T47D (cell line): ENCODE data around the gene ANKRD36C.
"Not testable (repeated sequence)": the region's sequence is repeated elsewhere in the genome, so short reads cannot be mapped to it uniquely, and the experiment has no call there.

Experiments used
- DNase-seq, 2 experiments: peaks; one replicate each; pipeline versions ENCODE4 v3.0.0 to v3.0.0-alpha.2; 2011 to 2012; ENCODE audit warnings: low read depth in 1 of 2, low spot score in 1 of 2
- JUND ChIP-seq: IDR thresholded peaks from 2 replicates; pipeline ENCODE4 v1.6.1; 2012; ENCODE audit warnings: low read depth
- in situ Hi-C: cut with HindIII; loops from 2 replicates; pipeline ENCODE4 v1.10.0; 2016; ENCODE audit warnings: low sequenced_read_pairs, low pct_unique_long_range_greater_than_20kb

ANKRD36C gene

DNA sequence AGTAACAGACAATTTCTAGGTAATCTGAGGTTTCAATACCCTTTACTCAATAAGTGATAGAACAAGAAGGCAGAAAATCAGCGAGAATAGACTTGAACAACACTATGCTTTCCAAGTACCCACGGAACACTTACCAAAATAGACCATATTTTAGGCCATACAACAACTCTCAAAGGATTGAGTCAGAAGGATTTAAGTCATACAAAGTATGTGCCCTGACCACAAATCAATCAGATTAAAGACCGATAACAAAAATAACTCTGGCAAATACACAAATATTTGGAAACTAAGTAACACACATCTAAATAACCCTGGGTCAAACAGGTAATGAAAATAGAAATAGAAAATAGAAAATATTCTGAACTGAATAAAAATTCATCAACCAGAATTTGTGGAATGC, 129.5 kb downstream of the ANKRD36C start:
- in situ Hi-C loops, DNase-seq: not testable (repeated sequence)

DNA sequence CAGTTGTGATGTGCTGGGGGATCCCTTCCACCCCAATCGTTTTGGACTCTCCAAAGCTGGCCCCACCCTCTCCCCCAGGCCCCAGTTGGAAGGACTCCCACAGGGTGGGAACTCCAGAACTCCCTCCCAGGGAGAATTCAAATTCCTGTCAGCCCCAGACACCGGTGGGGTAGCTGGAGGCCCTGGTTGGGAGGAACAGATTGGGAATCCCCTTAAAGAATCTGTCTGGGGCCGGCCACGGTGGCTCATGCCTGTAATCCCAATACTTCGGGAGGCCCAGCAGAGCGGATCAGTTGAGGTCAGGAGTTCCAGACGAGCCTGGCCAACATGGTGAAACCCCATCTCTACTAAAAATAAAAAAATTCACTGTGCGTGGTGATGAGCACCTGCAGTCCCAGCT, 155.5 kb downstream of the ANKRD36C start:
- no peak for TF ChIP-seq JUND
- in situ Hi-C loops: no loop called here
- no peak for DNase-seq

DNA sequence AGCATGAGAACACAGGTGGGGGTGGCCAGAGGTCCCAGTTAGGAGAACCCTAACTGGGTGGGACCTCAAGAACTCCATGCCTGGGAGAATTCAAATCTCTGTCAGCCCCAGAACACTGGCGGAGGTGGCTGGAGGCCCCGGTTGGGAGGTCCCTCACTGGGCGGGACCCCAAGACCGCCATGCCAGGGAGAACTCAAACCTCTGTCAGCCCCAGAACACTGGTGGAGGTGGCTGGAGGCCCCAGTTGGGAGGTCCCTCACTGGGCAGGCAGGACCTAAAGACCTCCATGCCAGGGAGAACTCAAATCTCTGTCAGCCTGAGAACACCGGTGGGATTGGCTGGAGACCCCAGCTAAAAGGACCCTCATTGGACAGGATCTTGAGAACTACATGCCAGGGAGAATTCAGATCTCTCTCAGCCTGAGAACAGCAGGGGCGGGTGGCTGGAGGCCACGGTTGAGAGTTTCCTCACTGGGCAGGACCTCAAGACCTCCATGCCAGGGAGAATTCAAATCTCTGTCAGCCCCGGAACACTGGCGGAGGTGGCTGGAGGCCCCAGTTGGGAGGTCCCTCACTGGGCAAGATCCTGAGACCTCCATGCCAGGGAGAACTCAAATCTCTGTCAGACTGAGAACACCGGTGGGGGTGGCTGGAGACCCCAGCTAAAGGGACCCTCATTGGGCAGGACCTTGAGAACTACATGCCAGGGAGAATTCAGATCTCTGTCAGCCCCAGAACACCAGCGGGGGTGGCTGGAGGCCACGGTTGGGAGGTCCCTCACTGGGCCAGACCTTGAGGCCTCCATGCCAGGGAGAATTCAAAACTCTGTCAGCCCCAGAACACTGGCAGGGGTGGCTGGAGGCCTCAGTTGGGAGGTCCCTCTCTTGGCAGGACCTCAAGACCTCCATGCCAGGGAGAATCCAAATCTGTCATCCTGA, 157.3 kb downstream of the ANKRD36C start:
- DNase-seq, in situ Hi-C loops: not testable (repeated sequence)

DNA sequence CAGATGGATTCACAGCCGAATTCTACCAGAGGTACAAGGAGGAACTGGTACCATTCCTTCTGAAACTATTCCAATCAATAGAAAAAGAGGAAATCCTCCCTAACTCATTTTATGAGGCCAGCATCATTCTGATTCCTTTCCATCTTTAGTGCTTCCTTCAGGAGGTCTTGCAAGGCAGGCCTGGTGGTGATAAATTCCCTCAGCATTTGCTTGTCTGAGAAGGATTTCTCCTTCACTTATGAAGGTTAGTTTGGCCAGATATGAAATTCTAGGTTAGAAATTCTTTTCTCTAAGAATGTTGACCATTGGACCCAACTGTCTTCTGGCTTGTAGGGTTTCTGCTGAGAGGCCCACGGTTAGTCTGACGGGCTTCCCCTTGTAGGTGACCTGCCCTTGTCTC, 167.4 kb downstream of the ANKRD36C start:
- in situ Hi-C loops, DNase-seq: not testable (repeated sequence)

DNA sequence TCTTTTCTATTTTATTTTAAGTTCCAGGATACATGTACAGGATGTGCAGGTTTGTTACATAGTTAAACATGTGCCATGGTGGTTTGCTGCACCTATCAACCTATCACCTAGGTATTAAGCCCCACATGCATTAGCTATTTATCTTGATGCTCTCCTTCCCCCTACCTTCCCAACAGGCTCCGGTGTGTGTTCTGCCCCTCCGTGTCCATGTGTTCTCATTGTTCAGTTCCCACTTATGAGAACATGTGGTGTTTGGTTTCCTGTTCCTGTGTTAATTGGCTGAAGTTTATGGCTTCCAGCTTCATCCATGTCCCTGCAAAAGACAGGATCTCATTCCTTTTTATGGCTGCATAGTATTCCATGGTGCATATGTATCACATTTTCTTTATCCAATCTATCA, 174.1 kb downstream of the ANKRD36C start:
- in situ Hi-C loops, DNase-seq: not testable (repeated sequence)

DNA sequence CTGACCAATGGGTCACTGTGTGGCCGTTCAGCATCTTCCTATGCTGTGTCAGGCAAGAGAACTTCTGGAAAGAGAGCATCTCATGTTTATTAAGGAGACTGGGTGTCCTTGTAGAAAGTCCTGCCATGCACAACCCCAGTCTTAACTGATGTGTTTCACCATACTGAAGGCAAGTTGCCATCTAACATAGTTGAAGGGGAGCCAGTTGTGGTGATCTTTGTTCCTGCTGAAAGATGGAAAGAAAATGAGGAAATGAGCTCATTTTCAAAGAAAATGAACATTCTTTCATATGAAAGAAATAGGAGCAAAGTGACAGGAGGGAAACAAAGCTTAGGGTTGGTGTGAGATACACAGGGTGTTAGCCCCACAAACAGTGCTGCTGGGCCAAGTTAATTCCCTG, 178.3 kb downstream of the ANKRD36C start:
- DNase-seq, in situ Hi-C loops: not testable (repeated sequence)

DNA sequence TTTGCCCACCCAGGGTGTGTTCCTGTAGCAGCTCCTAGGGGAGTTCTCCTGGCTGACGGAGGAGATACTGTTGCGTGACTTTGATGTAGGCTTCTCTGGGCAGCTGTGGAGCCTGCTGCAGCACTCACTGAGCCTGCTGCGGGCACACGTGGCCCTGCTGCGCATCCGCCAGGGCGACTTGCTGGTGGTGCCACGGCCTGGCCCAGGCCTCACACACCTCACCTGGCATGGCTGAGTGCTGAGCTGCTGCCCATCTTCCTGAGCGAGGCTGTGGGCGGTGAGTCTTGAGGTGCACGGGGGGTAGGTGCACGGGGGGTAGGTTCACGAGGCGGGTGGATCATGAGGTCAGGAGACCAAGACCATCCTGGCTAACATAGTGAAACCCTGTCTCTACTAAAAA, 191.7 kb downstream of the ANKRD36C start:
- TF ChIP-seq JUND: no peak
- DNase-seq: no peak
- in situ Hi-C loops: no loop called here

DNA sequence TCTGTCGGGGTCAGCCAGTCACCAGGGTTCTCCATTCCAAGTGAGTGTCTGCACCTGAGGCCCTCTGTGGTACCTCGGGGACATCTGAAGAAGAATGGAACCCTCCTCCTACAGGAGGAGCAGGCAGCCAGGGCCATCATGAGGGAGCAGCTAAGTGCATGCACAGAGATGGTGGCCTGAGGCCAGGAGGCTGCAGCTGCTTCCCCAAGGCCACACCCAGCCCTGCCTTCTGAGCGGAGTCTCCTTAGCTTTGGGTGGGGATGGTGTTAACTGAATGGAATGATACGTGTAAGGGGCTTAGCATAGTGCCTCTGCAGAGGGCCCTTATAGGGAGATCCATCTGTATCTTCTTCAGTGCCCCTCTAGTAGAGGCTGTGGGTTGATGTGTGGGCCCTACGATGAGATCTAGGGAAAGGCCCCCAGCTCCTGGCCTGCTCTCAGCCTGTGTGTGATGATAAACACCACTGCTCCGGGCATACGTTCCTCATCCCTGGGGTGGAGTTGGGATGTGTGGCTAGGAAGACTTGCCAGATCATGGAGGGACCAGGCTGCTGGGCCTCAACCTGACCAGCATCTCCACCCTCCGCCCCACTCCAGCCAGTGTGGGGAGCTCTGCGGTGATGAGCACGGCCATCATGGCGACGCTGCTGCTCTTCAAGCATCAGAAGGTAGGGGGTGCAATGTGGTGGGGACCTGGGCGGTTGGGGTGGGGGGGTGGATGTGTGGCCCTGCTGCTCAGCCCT, 192.3 kb downstream of the ANKRD36C start:
- in situ Hi-C loops: not testable (repeated sequence)

DNA sequence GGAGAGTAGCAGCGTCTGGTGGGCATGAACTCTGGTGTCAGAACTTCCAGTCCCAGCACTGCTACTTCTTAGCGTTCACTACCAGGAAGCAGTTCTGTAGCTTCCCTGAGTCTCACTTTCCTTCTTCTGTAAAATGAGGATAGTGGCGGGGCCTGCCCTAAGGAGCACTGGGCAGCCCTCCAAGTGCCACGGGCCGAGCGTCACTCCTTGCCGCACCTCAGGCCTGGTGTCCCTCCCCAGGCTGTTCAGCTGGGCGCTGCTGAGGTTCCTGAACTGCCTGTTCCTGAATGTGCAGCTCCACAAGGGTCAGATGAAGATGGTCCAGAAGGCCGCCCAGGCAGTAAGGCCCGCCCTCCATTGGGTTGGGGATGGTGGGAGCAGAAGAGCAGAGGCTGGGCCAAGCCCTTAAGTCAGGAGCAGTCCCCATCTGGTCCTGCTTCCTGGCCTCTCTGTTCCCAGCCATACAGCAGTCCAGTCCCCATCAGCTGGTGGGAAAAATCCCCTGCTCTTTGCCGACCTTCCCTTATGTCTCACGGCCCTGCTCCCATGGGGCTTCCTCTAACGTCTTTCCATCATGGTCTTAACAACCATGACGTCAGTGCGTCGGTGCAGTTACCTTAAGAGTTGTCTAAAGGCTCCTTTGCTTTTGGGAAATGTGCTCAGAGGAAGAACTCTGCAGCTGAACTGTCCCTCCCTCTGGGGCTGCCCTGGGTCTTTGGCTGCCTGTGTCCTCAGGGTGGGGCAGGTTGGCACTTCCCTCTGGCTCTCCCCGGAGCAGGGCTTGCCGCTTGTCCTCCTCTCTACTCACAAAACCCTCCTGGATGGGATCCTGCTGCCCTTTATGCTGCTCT, 195.2 kb downstream of the ANKRD36C start:
- in situ Hi-C loops, DNase-seq: not testable (repeated sequence)

More for the DNA sequence above, 192.3 kb downstream of the ANKRD36C start:
- not testable (repeated sequence) for DNase-seq

DNA sequence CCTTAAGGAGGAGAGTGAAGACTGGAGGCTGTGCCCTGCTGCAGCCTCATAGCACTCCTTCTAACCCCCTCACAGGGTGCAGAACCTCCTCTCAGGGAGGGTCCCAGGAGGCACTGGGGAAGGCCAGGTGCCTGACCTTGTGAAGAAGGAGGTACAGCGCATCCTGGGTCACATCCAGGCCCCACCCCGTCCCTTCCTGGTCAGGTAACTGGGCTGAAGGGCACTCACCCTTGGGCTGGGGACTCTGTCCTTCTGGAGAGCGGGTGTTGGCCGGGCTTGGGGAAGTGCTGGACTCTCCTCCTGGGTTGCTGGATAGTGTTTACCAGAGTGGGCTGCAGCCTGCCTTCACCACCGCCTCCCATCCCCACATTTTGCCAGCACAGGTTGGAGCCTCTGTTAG, 197.7 kb downstream of the ANKRD36C start:
- in situ Hi-C loops, DNase-seq: not testable (repeated sequence)

DNA sequence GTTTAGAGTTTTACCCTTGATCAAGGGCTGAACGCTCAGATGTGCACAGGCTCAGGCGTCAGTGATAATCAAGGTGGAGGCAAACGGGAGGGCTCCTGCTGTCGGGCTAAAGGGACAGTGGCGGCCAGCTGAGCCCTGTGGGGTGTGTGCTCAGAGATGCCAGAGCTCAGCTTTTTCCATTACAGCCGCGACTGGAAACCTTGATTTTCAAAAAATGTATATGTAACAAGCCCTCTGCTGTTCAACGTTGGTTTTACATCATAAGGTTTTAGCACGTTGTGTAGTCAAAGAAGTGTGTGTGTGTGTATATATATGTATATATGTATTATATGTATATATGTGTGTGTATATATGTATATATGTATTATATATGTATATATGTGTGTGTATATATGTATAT, 201.4 kb downstream of the ANKRD36C start:
- in situ Hi-C loops, DNase-seq: not testable (repeated sequence)

DNA sequence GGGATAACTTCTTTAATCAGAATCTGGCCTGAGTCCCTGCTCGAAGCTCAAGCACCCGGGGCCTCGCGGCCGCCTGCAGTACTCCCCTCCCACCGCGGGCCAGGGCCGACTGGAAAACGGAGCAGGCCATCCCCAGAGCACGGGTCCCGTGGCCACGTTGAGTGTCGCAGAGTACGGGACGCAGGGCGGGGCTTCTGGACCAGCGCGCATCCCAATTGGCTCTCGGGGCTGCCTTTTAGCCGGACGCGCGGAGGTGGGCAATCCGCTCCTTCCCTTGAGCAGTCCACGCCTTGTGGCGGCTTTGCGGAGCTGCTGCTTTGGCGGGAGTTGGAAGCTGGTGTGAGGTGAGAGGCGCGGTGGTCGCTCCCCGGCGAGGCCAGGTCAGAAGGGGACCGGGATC, 202.2 kb downstream of the ANKRD36C start:
- in situ Hi-C loops, DNase-seq: not testable (repeated sequence)

DNA sequence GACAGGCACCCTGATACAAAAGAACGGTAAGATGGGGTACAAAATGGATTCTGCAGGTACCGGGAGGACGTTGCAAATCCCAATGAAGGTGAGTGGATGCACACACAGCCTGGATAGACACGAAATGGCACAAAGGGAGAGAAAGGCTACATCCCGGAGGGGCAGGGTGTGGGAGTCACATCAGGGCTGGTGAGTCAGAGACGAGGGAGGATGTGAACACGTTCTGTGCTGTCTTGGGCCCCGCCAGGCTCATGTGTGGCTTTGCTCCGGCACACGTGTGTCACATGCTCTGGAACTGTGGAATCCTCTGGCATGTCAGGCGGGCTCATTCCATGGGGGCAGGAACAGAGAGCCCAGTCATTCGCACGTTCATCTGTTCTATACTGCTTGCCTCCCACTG, 203.0 kb downstream of the ANKRD36C start:
- DNase-seq, in situ Hi-C loops: not testable (repeated sequence)
